ENCODE data around the gene FYB2.

- TF ChIP-seq EZH2 (IDR thresholded peaks at IDR 0.05; ENCODE audit: borderline replicate concordance) (no peak), CTCF (IDR thresholded peaks at IDR 0.05; ENCODE audit: poor library complexity) (no peak), EZH2phosphoT487 (IDR thresholded peaks at IDR 0.05; ENCODE audit: low read depth, severe bottlenecking, unreplicated experiment) (no peak)
These were observed 31.7 kb upstream of the FYB2 start for GRCh38 chr1:56850922-56851321.
